ENCODE measurements around the gene TBC1D4.

TBC1D4 gene

DNA sequence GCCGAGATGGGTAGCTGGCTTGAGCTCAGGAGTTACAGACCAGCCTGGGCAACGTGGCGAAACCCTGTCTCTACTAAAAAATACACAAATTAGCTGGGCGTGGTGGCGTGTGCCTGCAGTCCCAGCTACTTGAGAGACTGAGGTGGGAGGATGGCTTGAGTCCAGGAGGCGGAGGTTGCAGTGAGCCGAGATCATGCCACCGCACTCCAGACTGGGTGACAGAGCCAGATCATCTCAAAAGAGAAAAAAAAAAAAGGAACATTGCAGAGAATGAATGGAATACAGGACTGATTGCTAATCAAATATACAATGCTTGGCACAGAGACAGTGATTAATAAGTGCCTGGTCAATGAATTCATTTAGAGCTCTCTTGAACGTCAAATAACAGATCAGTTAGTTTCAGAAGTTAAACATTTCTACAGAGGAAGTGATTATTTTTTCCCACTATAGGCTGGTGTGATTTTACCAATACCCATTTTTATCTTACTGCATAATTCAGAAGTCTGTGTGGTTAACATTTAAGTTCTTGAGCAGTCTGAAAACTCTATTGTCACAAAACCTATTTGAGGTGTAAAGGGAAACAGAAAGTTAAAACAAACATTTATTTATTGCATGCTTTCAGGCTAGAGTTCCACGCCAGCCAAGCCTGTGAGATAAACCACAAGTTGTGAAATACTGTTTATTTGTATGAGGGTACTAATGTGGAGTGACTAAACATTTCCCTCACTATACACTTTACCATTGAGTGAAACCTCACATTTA, 7.7 kb upstream of the TBC1D4 start:
- no peak for DNase-seq (ENCODE audit: low spot score)

- DNase-seq (ENCODE audit: low spot score) = no peak
These were observed 4.4 kb upstream of the TBC1D4 start for GRCh38 chr13:75486146-75487062.

GRCh38 chr13:75485286-75486062, 3.5 kb upstream of the TBC1D4 start:
- no peak for DNase-seq (ENCODE audit: low spot score)

DNA sequence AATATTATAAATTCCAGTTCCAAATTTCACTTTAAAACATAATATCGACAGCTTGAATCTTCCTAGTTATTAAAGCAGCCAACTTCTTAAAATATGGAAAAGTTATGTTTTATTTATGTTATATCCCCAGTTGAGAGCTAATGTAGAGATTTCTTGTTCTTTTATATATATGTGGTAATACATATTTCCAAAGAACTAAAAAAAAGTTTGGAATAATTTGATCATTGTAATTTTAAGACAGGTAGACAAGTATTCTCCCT, 781 bp upstream of the TBC1D4 start:
- DNase-seq (ENCODE audit: low spot score) = no peak

DNA sequence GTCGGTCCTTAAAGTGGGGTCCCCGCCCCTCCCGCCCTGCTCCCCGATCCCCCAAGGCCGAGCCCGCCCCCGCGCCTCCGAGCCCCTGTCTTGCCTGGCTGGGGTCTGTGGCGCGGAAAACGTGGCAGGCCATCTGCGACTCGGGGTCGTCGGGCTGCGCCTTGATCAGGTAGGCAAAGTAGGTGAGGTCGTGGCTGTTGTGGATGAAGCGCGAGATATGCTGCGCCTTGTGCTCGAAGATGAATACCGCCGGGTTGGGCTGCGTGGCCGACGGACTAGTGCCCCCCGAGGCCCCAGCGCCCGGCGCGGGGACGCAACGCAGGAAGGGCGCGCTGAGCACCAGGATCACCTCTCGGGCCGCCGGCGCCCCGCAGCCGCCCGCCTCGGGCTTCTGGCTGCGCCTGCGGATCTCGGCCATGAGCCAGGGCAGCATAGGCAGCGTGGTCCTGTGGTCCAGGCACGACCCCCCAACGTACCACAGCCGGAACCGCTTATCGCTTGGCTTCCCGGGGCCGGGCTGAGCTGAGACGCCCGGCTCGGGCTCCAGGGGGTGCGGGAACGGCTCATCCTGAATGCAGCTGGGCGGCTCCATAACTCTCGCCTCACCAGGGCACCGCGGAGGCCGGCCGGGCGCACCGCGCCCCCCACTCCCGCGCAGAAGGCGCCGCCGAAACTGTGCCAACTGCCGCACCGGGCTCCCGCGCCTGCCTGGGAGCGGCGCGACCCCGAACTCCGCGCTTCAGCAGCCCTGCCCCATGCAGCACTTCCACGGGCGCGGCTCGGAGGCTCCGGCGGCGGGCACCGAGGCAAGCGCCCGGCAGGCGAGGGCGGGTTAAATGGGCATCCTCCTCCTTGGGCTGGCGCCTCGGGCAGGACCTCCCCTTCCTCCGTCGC, 546 bp downstream of the TBC1D4 start:
- DNase-seq (ENCODE audit: low spot score) = no peak

DNA sequence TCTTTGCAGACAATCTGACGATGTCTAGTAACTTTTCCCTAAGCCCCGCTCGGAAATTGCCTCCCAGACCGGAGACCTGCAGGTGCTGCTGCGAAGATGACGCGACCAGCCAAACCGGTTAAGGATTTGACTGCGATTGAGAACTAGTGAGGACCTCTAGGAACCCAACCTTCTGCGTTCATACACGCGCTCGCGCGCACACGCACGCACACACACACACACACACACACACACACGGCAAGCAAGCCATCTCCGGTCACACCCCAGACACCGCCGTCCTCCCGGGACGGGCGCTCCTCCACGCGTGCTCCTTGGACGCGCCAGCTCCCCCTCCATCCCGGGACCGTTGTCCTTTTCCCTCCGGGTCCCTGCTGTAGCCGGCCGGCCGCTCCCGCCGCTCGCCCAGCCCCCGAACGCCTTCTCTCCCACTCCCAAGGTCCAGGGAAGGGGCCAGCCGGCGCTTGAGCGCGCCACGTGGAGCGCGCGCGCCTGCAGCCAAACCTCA, 1.2 kb downstream of the TBC1D4 start:
- DNase-seq (ENCODE audit: low spot score) = no peak

GRCh38 chr13:75479102-75479740, 2.7 kb downstream of the TBC1D4 start:
- no peak for DNase-seq (ENCODE audit: low spot score)

- DNase-seq (ENCODE audit: low spot score) = no peak
These were observed 3.3 kb downstream of the TBC1D4 start for GRCh38 chr13:75478659-75479058.

DNA sequence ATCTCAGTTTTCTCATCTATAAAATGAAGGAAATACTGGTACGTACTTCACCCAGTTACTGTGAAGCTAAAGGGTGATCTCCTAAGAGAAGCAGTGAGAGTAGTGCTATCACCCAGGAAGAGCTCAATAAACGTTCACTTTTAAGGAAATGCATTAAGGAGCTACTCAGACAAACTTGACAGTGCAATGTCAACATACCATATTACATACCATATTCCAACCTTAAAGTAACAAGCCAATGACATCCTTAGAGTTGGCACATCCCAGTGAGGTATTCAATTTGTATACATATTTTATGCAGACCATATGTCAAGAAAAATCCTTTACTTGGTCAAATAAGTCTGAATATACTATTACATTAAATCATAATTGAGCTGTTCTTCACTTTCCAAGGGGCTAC, 7.0 kb downstream of the TBC1D4 start:
- DNase-seq (ENCODE audit: low spot score) = no peak

DNA sequence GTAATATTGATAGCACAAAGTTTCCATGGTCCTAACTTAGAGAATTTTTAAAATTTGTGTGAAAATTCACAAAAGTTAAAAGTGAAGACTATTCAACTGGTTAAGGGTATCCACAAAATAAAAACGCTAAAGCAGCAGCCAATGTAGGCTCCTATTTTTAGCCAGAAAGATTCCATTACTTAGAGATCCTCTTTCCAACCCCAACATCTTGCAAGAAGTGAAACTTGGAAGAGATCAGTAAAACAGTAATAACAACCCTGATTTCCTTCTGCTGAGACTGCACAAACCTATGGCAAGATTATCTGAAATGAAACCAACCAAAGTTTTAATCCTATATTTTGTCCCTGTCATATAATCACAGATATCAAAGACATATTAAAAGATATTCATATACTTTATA, 8.5 kb downstream of the TBC1D4 start:
- no peak for DNase-seq (ENCODE audit: low spot score)

DNA sequence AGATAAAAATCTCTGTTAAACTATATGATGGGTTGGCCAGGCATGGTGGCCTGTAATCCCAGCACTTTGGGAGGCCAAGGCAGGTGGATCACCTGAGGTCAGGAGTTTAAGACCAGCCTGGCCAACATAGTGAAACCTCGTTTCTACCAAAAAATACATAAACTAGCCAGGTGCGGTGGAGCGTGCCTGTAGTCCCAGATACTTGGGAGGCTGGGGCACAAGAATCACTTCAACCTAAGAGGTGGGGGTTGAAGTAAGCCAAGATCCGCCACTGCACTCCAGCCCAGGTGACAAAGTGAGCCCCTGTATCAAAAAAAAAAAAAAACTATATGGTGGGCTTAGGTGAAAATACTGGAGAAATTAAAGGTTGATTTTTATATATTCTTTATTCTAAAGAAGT, 11.3 kb downstream of the TBC1D4 start:
- DNase-seq (ENCODE audit: low spot score) = no peak

GRCh38 chr13:75469047-75469446, 12.9 kb downstream of the TBC1D4 start:
- no peak for DNase-seq (ENCODE audit: low spot score)

DNA sequence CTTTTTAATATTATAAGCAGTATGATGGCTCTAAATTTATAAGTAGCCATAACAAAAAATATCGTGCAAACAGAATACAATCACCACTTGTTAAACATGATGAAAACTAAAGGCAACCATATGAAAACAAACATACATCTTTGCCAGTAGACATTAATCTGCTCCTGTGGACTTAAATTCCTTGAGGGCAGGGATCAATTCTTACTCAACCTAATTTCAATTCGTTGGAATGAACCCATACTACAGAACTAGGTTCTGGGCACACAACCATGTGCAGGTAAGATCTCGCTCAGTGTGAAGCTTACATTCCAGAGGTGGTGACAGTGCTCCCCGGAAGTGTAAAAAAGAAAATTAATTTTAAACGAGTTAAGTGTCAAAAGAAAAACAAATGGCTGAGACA, 13.4 kb downstream of the TBC1D4 start:
- no peak for DNase-seq (ENCODE audit: low spot score)

- no peak for DNase-seq (ENCODE audit: low spot score)
These were observed 13.9 kb downstream of the TBC1D4 start for GRCh38 chr13:75468098-75468497.

DNA sequence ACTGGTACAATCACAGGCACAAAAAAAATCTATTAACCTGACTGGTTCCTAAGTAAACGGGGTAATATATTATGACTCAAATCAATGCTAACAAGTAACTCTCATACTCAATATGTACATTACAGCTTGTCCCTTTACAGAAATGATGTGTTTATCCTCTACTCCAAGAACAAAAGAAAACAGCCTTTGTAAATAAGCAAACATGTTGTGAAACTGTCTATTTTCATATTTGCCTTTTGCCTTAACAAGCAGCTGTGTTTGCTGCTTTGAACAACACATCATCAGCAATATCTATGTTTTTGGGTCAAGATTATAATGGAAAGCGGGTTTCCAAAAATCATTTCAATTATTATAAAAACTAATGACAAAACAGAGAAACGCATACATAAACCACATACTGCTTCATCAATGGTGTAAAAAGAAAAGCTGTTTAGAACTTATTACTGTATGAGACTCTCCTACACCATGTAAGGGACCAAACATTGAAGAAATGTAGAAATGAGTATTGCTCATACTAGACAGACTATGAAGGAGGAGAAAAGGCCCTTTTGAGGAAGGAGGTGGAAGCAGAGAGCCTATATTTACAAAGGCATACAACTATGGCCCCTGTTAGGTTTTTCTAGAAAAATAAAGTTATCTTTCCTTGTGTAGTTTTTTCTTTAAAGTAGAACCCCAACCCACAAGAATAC, 14.8 kb downstream of the TBC1D4 start:
- DNase-seq (ENCODE audit: low spot score) = no peak

GRCh38 chr13:75465236-75465635, 16.7 kb downstream of the TBC1D4 start:
- no peak for DNase-seq (ENCODE audit: low spot score)

GRCh38 chr13:75461314-75461713, 20.7 kb downstream of the TBC1D4 start:
- no peak for DNase-seq (ENCODE audit: low spot score)

DNA sequence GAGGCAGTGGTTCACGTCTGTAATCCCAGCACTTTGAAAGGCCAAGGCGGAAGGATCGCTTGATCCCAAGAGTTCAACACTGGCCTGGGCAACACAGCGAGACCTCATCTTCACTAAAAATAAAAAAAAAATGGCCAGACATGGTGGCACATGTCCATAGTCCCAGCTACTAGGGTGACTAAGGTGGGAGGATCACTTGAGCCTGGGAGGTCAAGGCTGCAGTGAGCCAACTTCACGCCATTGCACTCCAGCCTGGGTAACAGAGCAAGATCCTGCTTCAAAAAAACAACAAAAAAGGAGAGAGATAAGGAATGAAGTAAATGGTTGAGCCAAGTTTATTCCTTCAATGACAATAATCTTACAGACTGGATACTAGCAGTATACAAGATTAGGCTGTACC, 21.3 kb downstream of the TBC1D4 start:
- DNase-seq (ENCODE audit: low spot score) = no peak

GRCh38 chr13:75458696-75459422, 23.1 kb downstream of the TBC1D4 start:
- DNase-seq (ENCODE audit: low spot score) = no peak

- DNase-seq (ENCODE audit: low spot score) = no peak
These were observed 26.0 kb downstream of the TBC1D4 start for GRCh38 chr13:75455962-75456361.
